ENCODE measurements around the gene HVCN1.

DNA sequence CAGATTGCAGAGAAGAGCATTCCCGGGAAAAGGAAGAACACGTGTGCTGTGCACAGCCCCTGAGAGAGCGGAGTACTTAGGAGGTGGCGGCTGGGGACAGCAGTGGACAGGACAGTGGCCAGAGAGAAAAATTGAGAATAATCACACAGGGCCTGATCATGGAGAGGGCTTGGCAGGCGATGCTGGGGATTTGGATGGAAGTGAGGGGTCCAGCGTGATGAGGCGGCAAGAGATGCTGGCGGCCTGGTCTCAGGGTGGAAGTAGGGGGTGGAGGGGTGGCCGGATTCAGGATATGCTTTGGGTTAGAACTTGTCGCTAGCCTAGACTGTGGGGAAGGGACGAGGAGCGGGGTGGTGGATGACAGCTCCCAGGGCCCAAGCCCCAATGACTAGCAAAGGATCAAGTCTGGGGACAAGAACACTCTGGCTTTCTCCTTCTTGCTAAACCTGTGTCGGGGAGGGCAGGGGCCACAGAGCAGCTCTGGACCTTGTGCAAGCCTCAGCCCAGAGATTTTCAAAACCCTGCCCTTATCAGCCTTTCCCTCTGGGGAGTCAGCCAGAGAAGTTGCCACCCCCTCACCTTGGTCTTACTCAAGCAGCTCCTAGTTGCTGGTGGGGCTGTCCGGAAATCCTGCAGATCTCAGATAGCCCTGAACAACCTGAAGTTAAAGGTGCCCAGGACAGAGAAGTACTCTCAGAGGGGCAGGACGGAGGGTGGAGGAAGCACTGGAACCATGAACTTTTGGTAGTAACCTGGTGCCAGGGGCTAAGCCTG is 1.3 kb downstream of the HVCN1 start:
- TF ChIP-seq, protein P1, sequence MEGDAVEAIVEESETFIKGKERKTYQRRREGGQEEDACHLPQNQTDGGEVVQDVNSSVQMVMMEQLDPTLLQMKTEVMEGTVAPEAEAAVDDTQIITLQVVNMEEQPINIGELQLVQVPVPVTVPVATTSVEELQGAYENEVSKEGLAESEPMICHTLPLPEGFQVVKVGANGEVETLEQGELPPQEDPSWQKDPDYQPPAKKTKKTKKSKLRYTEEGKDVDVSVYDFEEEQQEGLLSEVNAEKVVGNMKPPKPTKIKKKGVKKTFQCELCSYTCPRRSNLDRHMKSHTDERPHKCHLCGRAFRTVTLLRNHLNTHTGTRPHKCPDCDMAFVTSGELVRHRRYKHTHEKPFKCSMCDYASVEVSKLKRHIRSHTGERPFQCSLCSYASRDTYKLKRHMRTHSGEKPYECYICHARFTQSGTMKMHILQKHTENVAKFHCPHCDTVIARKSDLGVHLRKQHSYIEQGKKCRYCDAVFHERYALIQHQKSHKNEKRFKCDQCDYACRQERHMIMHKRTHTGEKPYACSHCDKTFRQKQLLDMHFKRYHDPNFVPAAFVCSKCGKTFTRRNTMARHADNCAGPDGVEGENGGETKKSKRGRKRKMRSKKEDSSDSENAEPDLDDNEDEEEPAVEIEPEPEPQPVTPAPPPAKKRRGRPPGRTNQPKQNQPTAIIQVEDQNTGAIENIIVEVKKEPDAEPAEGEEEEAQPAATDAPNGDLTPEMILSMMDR (conservative IDR thresholded peaks at IDR 0.05; ENCODE audit: low read depth, low read length) = no peak
- TF ChIP-seq EZH2 (IDR thresholded peaks at IDR 0.05; ENCODE audit: low read length, unreplicated experiment) (no peak), EZH2phosphoT487 (IDR thresholded peaks at IDR 0.05; ENCODE audit: borderline replicate concordance, low read length) (no peak)
